NCI-H526 treated with DMSO at 0.1 percent for 48 hours (cell line): ENCODE results near the gene CEBPE.

Experiments
- DNase-seq: peaks from one replicate; lab custom pipeline; 2025; lab: John Stamatoyannopoulos, UW

CEBPE gene

GRCh38 chr14:23118506-23119362, at the start of gene CEBPE:
CEBPE (minus strand) TSS chr14:23119255; CDS start chr14:23119091, 164 bp downstream.
- no peak for DNase-seq

GRCh38 chr14:23168246-23168645, 49.2 kb upstream of the CEBPE start:
- no peak for DNase-seq

GRCh38 chr14:23167116-23167847, 48.2 kb upstream of the CEBPE start:
- DNase-seq = no peak

GRCh38 chr14:23164949-23165348, 45.9 kb upstream of the CEBPE start:
- DNase-seq = no peak

GRCh38 chr14:23164250-23164649, 45.2 kb upstream of the CEBPE start:
- DNase-seq = no peak

GRCh38 chr14:23163830-23164229, 44.8 kb upstream of the CEBPE start:
- DNase-seq = no peak

- no peak for DNase-seq
Observed at GRCh38 chr14:23162800-23163199, 43.7 kb upstream of the CEBPE start.

GRCh38 chr14:23162005-23162404, 43.0 kb upstream of the CEBPE start:
- DNase-seq = no peak

- no peak for DNase-seq
Observed at GRCh38 chr14:23160924-23161522, 42.0 kb upstream of the CEBPE start.

- DNase-seq = no peak
Observed at GRCh38 chr14:23159532-23159931, 40.5 kb upstream of the CEBPE start.

- DNase-seq = no peak
Observed at GRCh38 chr14:23158779-23159178, 39.7 kb upstream of the CEBPE start.

- DNase-seq = no peak
Observed at GRCh38 chr14:23154964-23155587, 36.0 kb upstream of the CEBPE start.

- DNase-seq = no peak
Observed at GRCh38 chr14:23153851-23154796, 35.1 kb upstream of the CEBPE start.

- DNase-seq = no peak
Observed at GRCh38 chr14:23151342-23151741, 32.3 kb upstream of the CEBPE start.

GRCh38 chr14:23149745-23150144, 30.7 kb upstream of the CEBPE start:
- DNase-seq = no peak

- no peak for DNase-seq
Observed at GRCh38 chr14:23148591-23149249, 29.7 kb upstream of the CEBPE start.

GRCh38 chr14:23147676-23148075, 28.6 kb upstream of the CEBPE start:
- DNase-seq = no peak

- no peak for DNase-seq
Observed at GRCh38 chr14:23146980-23147379, 27.9 kb upstream of the CEBPE start.

GRCh38 chr14:23146351-23146910, 27.4 kb upstream of the CEBPE start:
- DNase-seq = no peak

- DNase-seq = no peak
Observed at GRCh38 chr14:23145794-23146350, 26.8 kb upstream of the CEBPE start.
